ENCODE results near the gene CHPF.

GRCh38 chr2:219501849-219502248 lies 41.8 kb downstream of the CHPF start:
- TF ChIP-seq, protein P1, sequence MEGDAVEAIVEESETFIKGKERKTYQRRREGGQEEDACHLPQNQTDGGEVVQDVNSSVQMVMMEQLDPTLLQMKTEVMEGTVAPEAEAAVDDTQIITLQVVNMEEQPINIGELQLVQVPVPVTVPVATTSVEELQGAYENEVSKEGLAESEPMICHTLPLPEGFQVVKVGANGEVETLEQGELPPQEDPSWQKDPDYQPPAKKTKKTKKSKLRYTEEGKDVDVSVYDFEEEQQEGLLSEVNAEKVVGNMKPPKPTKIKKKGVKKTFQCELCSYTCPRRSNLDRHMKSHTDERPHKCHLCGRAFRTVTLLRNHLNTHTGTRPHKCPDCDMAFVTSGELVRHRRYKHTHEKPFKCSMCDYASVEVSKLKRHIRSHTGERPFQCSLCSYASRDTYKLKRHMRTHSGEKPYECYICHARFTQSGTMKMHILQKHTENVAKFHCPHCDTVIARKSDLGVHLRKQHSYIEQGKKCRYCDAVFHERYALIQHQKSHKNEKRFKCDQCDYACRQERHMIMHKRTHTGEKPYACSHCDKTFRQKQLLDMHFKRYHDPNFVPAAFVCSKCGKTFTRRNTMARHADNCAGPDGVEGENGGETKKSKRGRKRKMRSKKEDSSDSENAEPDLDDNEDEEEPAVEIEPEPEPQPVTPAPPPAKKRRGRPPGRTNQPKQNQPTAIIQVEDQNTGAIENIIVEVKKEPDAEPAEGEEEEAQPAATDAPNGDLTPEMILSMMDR (IDR thresholded peaks at IDR 0.05): no peak
- no peak for TF ChIP-seq POLR2A (IDR thresholded peaks at IDR 0.05)
- no peak for TF ChIP-seq POLR2AphosphoS5 (IDR thresholded peaks at IDR 0.05)
- TF ChIP-seq EP300 (IDR thresholded peaks at IDR 0.05): no peak

All from gastroesophageal sphincter (tissue), 3 donors.